Spinal cord (tissue), 10 donors: ENCODE data around the gene FER. TPM values are rescaled to one million over a fixed set of nuclear protein-coding genes. Genes with fewer than 3 reads are reported as not detected.
A peak's percentile ranks its signal among the peaks of the same experiment; 100 is the strongest.

Source experiments
- DNase-seq, 6 donors: peaks; one replicate each; pipeline versions ENCODE4 v3.0.0 to v3.0.0-alpha.2; 2013 to 2015; ENCODE audit warnings: low spot score in 6 of 6, low read depth in 4 of 6
- H3K27ac ChIP-seq: one replicate; pipeline ENCODE4 v1.5.1; 2013; ENCODE audit warnings: low read depth, low read length, control low read depth
- H3K27me3 ChIP-seq: one replicate; pipeline ENCODE4 v1.6.1; 2013; ENCODE audit warnings: low read length; ENCODE audit not compliant: control insufficient read depth, insufficient read depth
- H3K36me3 ChIP-seq: one replicate; pipeline ENCODE4 v1.6.1; 2013; ENCODE audit warnings: low read length; ENCODE audit not compliant: control insufficient read depth, insufficient read depth
- H3K4me1 ChIP-seq: one replicate; pipeline ENCODE4 v1.6.1; 2013; ENCODE audit warnings: low read length; ENCODE audit not compliant: control insufficient read depth, insufficient read depth
- H3K4me3 ChIP-seq: one replicate; pipeline ENCODE4 v1.5.1; 2013; ENCODE audit warnings: low read depth, low read length, control low read depth
- H3K9me3 ChIP-seq: one replicate; pipeline ENCODE4 v1.6.1; 2013; ENCODE audit warnings: low read length; ENCODE audit not compliant: control insufficient read depth, insufficient read depth
- WGBS: methylation state at CpG from one replicate; pipeline ENCODE4 v1.1.5; 2013; ENCODE audit warnings: missing lambda C conversion rate; ENCODE audit not compliant: insufficient coverage; 5-methylcytosine and 5-hydroxymethylcytosine counted together
- polyA plus RNA-seq, 2 donors: library from polyadenylated mRNA; unstranded; fragments of 120-200 nt; gene quantifications; one replicate each; pipeline ENCODE4 v1.2.1, GENCODE V29; 2013; ENCODE audit not compliant: insufficient read length in 2 of 2
- total RNA-seq, 2 donors: library from RNA; depleted of rRNA in 1 of 2; stranded (reverse); fragments of 120-200 nt in 1 of 2; fragments of >200 nt in 1 of 2; gene quantifications; one replicate each; pipeline versions ENCODE4 v1.2.3 to v1.2.4, GENCODE V29; 2013 to 2014
- donor health status: healthy.

FER gene
- total and polyA plus RNA-seq, 4 donors = 13.5 to 70.7 (median 36.5) TPM

GRCh38 chr5:108924457-108924961 is 176.8 kb downstream of the FER start:
- no CpG with 5 or more reads among the region's 3 CpGs for WGBS
- Histone ChIP-seq H3K27me3 (no peaks in the 10 kb centered on the region), H3K9me3 (no peaks in the 10 kb centered on the region), H3K4me3 (no peak overlapping the region), H3K4me1 (no peaks in the 10 kb centered on the region), H3K36me3 (no peaks in the 10 kb centered on the region), H3K27ac (no peak overlapping the region)
- DNase-seq = no peak

DNA sequence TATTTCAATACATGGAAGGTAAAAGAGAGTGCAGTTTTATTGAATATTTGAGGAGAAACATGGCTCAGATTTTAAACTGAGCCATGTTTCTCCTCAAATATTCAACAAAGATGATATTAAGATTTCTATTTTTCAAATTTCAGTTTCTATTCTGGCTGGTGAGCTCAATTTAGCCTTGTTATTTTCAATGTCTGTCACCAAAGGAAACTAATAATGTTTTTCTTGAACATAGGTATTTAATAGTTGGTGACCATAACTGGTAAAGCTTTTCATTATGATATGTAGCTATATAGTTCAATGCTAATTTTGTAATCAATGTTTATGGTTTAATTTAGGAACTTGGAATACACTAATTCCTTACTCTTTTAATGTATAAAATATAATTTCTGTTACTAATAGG is 177.4 kb downstream of the FER start:
- H3K27me3 ChIP-seq = no peaks in the 10 kb centered on the region
- H3K4me3 ChIP-seq = no peak overlapping the region
- H3K4me1 ChIP-seq = no peaks in the 10 kb centered on the region
- H3K36me3 ChIP-seq = no peaks in the 10 kb centered on the region
- no peak overlapping the region for H3K27ac ChIP-seq
- H3K9me3 ChIP-seq = no peaks in the 10 kb centered on the region
- no peak for DNase-seq

GRCh38 chr5:108930107-108930506 is 182.4 kb downstream of the FER start:
- Histone ChIP-seq H3K4me3 (no peak overlapping the region), H3K27ac (no peak overlapping the region), H3K27me3 (no peaks in the 10 kb centered on the region), H3K9me3 (no peaks in the 10 kb centered on the region), H3K36me3 (no peaks in the 10 kb centered on the region), H3K4me1 (no peaks in the 10 kb centered on the region)
- DNase-seq = no peak
- no CpG with 5 or more reads among the region's 3 CpGs for WGBS

- no peak overlapping the region for H3K27ac ChIP-seq
Measured at GRCh38 chr5:108935611-108936010, 187.9 kb downstream of the FER start.

GRCh38 chr5:108937221-108937620 is 189.5 kb downstream of the FER start:
- H3K4me3 ChIP-seq = no peak overlapping the region
- no peak overlapping the region for H3K27ac ChIP-seq
- H3K4me1 ChIP-seq = no peaks in the 10 kb centered on the region
- H3K9me3 ChIP-seq = no peaks in the 10 kb centered on the region
- no peaks in the 10 kb centered on the region for H3K27me3 ChIP-seq
- WGBS = no CpG with 5 or more reads among the region's 2 CpGs
- peak in 1 of 6 donors; percentile 10 for DNase-seq
- H3K36me3 ChIP-seq = no peaks in the 10 kb centered on the region

More at GRCh38 chr5:108935611-108936010, 187.9 kb downstream of the FER start:
- DNase-seq = no peak
- H3K9me3 ChIP-seq = no peaks in the 10 kb centered on the region
- no peaks in the 10 kb centered on the region for H3K27me3 ChIP-seq
- no CpG with 5 or more reads among the region's 2 CpGs for WGBS
- no peaks in the 10 kb centered on the region for H3K4me1 ChIP-seq
- no peaks in the 10 kb centered on the region for H3K36me3 ChIP-seq
- H3K4me3 ChIP-seq = no peak overlapping the region

DNA sequence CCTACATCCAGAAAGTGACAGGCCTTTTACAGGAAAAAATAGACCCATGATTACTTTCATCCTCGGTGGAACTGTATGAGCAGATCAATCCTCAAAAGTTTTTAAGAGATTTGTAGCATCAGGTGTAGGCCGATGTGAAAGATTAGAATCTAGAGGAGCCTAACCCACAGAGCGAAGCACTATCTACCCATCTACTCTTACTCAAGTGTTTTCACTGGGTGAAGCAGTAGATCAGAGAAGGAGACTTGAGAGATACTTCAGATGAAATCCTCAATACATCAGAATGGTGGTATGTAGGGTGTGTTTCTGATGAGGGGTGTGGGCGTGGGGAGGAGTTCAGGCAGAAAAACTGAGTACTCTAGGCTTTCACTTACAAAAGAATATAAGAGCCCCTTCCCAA is 192.8 kb downstream of the FER start:
- no peaks in the 10 kb centered on the region for H3K9me3 ChIP-seq
- H3K36me3 ChIP-seq = no peaks in the 10 kb centered on the region
- no peaks in the 10 kb centered on the region for H3K27me3 ChIP-seq
- no peak for DNase-seq
- H3K4me1 ChIP-seq = no peaks in the 10 kb centered on the region
- WGBS = no CpG with 5 or more reads among the region's 4 CpGs
- H3K27ac ChIP-seq = no peak overlapping the region
- no peak overlapping the region for H3K4me3 ChIP-seq

DNA sequence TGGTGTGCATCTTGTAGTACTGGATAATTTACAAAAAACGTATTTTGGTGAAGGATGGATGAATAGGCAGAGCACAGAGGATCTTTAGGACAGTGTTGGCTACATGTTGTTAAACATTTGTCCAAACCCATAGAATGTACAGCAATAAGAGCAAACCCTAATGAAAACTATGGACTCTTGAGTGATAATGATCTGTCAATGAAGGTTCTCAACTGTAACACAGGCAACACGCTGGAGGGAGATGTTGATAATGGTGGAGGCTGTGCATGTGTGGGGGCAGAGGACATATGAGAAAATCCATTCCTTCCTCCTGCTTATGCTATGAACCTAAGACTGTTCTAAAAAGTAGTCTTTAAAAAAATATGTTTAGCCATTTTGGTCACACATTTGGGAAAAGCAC is 194.0 kb downstream of the FER start:
- Histone ChIP-seq H3K27me3 (no peaks in the 10 kb centered on the region), H3K4me3 (no peak overlapping the region), H3K9me3 (no peaks in the 10 kb centered on the region), H3K27ac (no peak overlapping the region), H3K36me3 (no peaks in the 10 kb centered on the region), H3K4me1 (no peaks in the 10 kb centered on the region)
- no peak for DNase-seq
- no CpG with 5 or more reads among the region's 2 CpGs for WGBS

- H3K36me3 ChIP-seq = no peaks in the 10 kb centered on the region
- peak in 2 of 6 donors; percentile 45 to 77 for DNase-seq
- H3K4me3 ChIP-seq = no peak overlapping the region
- H3K9me3 ChIP-seq = no peaks in the 10 kb centered on the region
- no peaks in the 10 kb centered on the region for H3K4me1 ChIP-seq
- 80% methylated on average over 1 of the region's 1 CpG for WGBS
- no peaks in the 10 kb centered on the region for H3K27me3 ChIP-seq
- no peak overlapping the region for H3K27ac ChIP-seq
Measured at GRCh38 chr5:108942701-108943100, 195.0 kb downstream of the FER start.

DNA sequence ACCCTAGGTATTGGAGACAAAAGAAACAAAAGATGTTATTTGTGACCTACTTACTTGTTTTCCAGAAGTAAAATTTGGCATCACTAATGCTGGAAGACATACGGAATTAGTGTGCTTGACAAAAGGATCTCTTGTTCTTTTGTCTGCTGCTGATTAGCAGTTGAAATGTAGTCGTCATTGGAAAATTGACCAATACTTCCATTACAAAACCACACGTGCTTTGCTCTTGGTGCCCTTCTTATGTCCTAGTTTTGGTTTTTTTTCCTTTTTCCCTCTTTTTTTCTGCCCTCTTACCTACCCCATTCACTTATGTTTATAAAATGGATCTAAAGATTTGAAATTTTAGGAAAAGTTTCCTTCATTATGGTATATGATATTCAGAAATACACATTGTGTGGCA is 197.4 kb downstream of the FER start:
- WGBS = 20% methylated on average over 1 of the region's 3 CpGs
- Histone ChIP-seq H3K4me3 (no peak overlapping the region), H3K27ac (no peak overlapping the region), H3K9me3 (no peaks in the 10 kb centered on the region), H3K4me1 (no peaks in the 10 kb centered on the region), H3K27me3 (no peaks in the 10 kb centered on the region), H3K36me3 (no peaks in the 10 kb centered on the region)
- DNase-seq = no peak

GRCh38 chr5:108946008-108946407 is 198.3 kb downstream of the FER start:
- DNase-seq = no peak
- Histone ChIP-seq H3K4me1 (no peaks in the 10 kb centered on the region), H3K4me3 (no peak overlapping the region), H3K27ac (no peak overlapping the region), H3K27me3 (no peaks in the 10 kb centered on the region), H3K9me3 (no peaks in the 10 kb centered on the region), H3K36me3 (no peaks in the 10 kb centered on the region)
- WGBS = 100% methylated on average over 1 of the region's 1 CpG
